KMS-11 (cell line): ENCODE data around the gene ATP2A3.
"Not testable (repeated sequence)": the region's sequence is repeated elsewhere in the genome, so short reads cannot be mapped to it uniquely, and the experiment has no call there.

Experiments used
- H2AFZ ChIP-seq: fragments of 200-600 bp; sonication (generic); 2 replicates; pipeline ENCODE4 v1.6.1; 2016; ENCODE audit warnings: antibody characterized with exemption, mixed run types, low read depth
- H3K27ac ChIP-seq: fragments of 200-600 bp; sonication (generic); 2 replicates; pipeline ENCODE4 v1.6.1; 2016; ENCODE audit warnings: mild to moderate bottlenecking, mixed run types
- H3K27me3 ChIP-seq: fragments of 200-600 bp; sonication (generic); 2 replicates; pipeline ENCODE4 v1.6.1; 2017; ENCODE audit warnings: mild to moderate bottlenecking, low read depth, mixed run types, moderate library complexity; ENCODE audit not compliant: insufficient read depth
- H3K36me3 ChIP-seq: fragments of 200-600 bp; sonication (generic); 2 replicates; pipeline ENCODE4 v1.6.1; 2017; ENCODE audit warnings: mild to moderate bottlenecking, mixed run types; ENCODE audit not compliant: insufficient read depth
- H3K4me1 ChIP-seq: fragments of 200-600 bp; sonication (generic); 2 replicates; pipeline ENCODE4 v1.6.1; 2016; ENCODE audit warnings: mild to moderate bottlenecking, low read depth, mixed run types; ENCODE audit not compliant: poor library complexity, severe bottlenecking
- H3K4me2 ChIP-seq: fragments of 200-600 bp; sonication (generic); 2 replicates; pipeline ENCODE4 v1.7.0; 2016; ENCODE audit warnings: mild to moderate bottlenecking, mixed run types
- H3K4me3 ChIP-seq: fragments of 200-600 bp; sonication (generic); IDR thresholded peaks from 2 replicates; pipeline ENCODE4 v1.6.1; 2017; ENCODE audit warnings: low read depth, low read length, mixed read lengths; ENCODE audit not compliant: insufficient read depth
- H3K79me2 ChIP-seq: fragments of 200-600 bp; sonication (generic); 2 replicates; pipeline ENCODE4 v1.6.1; 2016; ENCODE audit warnings: low read depth, mixed run types; ENCODE audit not compliant: insufficient read depth
- H3K9ac ChIP-seq: fragments of 200-600 bp; sonication (generic); 2 replicates; pipeline ENCODE4 v1.6.1; 2016; ENCODE audit warnings: mild to moderate bottlenecking, mixed run types
- H4K20me1 ChIP-seq: fragments of 200-600 bp; sonication (generic); 2 replicates; pipeline ENCODE4 v1.6.1; 2016; ENCODE audit warnings: mild to moderate bottlenecking, mixed run types; ENCODE audit not compliant: insufficient read depth
- CTCF ChIP-seq: fragments of 200-600 bp; sonication (generic); conservative IDR thresholded peaks from 2 replicates; pipeline ENCODE4 v1.6.1; 2017; ENCODE audit warnings: low read depth, mild to moderate bottlenecking, antibody characterized with exemption, low read length, moderate library complexity, mixed read lengths

ATP2A3 gene

GRCh38 chr17:3993493-3994220, 29.4 kb upstream of the ATP2A3 start:
- no peaks in the 10 kb centered on the region for H3K36me3 ChIP-seq
- H3K9ac ChIP-seq: no peak overlapping the region
- H3K4me2 ChIP-seq: no peak overlapping the region
- no peaks in the 10 kb centered on the region for H3K27me3 ChIP-seq
- no peak overlapping the region for H3K4me3 ChIP-seq
- no peaks in the 10 kb centered on the region for H3K79me2 ChIP-seq
- no peaks in the 10 kb centered on the region for H4K20me1 ChIP-seq
- H3K27ac ChIP-seq: no peak overlapping the region
- H3K4me1 ChIP-seq: no peaks in the 10 kb centered on the region
- H2AFZ ChIP-seq: no peak overlapping the region
- TF ChIP-seq CTCF: no peak

- Histone ChIP-seq H3K27me3 (no peaks in the 10 kb centered on the region), H3K9ac (no peak overlapping the region), H3K79me2 (no peaks in the 10 kb centered on the region), H3K4me3 (no peak overlapping the region), H3K36me3 (no peaks in the 10 kb centered on the region), H4K20me1 (no peaks in the 10 kb centered on the region), H2AFZ (no peak overlapping the region), H3K4me1 (no peaks in the 10 kb centered on the region), H3K4me2 (no peak overlapping the region), H3K27ac (no peak overlapping the region)
- TF ChIP-seq CTCF: no peak
These were observed 28.1 kb upstream of the ATP2A3 start for GRCh38 chr17:3992370-3992769.

GRCh38 chr17:3991699-3992098, 27.5 kb upstream of the ATP2A3 start:
- not testable (repeated sequence) for H3K4me2 ChIP-seq, H3K9ac ChIP-seq, H3K27me3 ChIP-seq, H3K27ac ChIP-seq, H3K79me2 ChIP-seq, H3K36me3 ChIP-seq, H4K20me1 ChIP-seq, H3K4me1 ChIP-seq, H2AFZ ChIP-seq, H3K4me3 ChIP-seq

- no peaks in the 10 kb centered on the region for H3K36me3 ChIP-seq
- TF ChIP-seq CTCF: no peak
These were observed 26.3 kb upstream of the ATP2A3 start for GRCh38 chr17:3990386-3991127.

More at GRCh38 chr17:3990386-3991127, 26.3 kb upstream of the ATP2A3 start:
- Histone ChIP-seq H3K4me3 (no peak overlapping the region), H3K27ac (no peak overlapping the region), H3K27me3 (no peaks in the 10 kb centered on the region), H4K20me1 (no peaks in the 10 kb centered on the region), H3K4me2 (no peak overlapping the region), H3K9ac (no peak overlapping the region), H2AFZ (no peak overlapping the region), H3K4me1 (no peaks in the 10 kb centered on the region), H3K79me2 (no peaks in the 10 kb centered on the region)
